ENCODE data around the gene CDHR3. TPM values are rescaled to one million over a fixed set of nuclear protein-coding genes. Genes with fewer than 3 reads are reported as not detected.

Gene CDHR3
- polyA plus RNA-seq, 3 donors = 0.16 TPM; not detected in 2

DNA sequence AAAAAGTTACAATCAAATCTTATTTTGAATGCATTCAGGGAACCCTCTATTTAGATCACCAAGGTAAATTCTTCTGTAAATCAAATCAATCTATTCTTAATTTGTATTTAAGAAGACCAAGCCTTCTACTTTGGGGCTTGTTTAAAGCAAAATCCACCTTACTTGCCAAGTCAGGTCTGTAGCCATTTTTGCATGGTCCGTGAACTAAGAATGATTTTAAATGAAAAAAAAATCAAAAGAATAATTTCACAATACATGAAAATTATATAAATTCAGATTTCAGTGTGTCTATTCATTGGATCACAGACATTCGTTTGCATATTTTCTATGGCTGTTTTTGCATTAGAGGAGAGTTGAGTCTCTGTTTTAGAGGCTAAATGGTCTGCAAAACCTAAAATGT lies 89.6 kb downstream of the CDHR3 start:
- Mint-ChIP-seq H3K4me1 (peaks cover 10% of the 10 kb centered on the region), H3K27ac (no peak overlapping the region), H3K9me3 (no peaks in the 10 kb centered on the region), H3K36me3 (no peaks in the 10 kb centered on the region), H3K4me3 (no peak overlapping the region), H3K27me3 (ENCODE audit: low read depth in 3 of 3) (peaks cover 22 to 51% (median 49%) of the 10 kb centered on the region in 3 donors)
- H3K79me2 ChIP-seq (ENCODE audit: insufficient read depth, low read length) = no peaks in the 10 kb centered on the region
- WGBS (ENCODE audit: insufficient coverage) = no CpG with 5 or more reads among the region's 2 CpGs
- H3K9ac ChIP-seq (ENCODE audit: insufficient read depth, low read length, poor library complexity, severe bottlenecking) = no peak overlapping the region
- no peak overlapping the region for H3K4me2 ChIP-seq (replicated peaks; ENCODE audit: extremely low read depth, low read length, poor library complexity, severe bottlenecking)
- no peaks in the 10 kb centered on the region for H3K4me1 ChIP-seq (ENCODE audit: control insufficient read depth in 1 of 2, insufficient read depth in 2 of 2, low read length in 2 of 2)
- DNase-seq = no peak
- H4K20me1 ChIP-seq (ENCODE audit: insufficient read depth, low read length) = no peaks in the 10 kb centered on the region
- no peaks in the 10 kb centered on the region for H3K9me3 ChIP-seq (replicated peaks in 1 of 2; ENCODE audit: control insufficient read depth in 1 of 2, insufficient read depth in 1 of 2, low read length in 2 of 2)
- no peak overlapping the region for H3K4me3 ChIP-seq (replicated peaks in 1 of 3; ENCODE audit: low read depth in 2 of 3, low read length in 3 of 3)
- no peak overlapping the region for H2AFZ ChIP-seq (ENCODE audit: insufficient read depth, low read depth, low read length, poor library complexity, severe bottlenecking)
- no peaks in the 10 kb centered on the region for H3K36me3 ChIP-seq (replicated peaks in 1 of 2; ENCODE audit: control insufficient read depth in 1 of 2, insufficient read depth in 2 of 2, low read length in 2 of 2)
- TF ChIP-seq, protein P1, sequence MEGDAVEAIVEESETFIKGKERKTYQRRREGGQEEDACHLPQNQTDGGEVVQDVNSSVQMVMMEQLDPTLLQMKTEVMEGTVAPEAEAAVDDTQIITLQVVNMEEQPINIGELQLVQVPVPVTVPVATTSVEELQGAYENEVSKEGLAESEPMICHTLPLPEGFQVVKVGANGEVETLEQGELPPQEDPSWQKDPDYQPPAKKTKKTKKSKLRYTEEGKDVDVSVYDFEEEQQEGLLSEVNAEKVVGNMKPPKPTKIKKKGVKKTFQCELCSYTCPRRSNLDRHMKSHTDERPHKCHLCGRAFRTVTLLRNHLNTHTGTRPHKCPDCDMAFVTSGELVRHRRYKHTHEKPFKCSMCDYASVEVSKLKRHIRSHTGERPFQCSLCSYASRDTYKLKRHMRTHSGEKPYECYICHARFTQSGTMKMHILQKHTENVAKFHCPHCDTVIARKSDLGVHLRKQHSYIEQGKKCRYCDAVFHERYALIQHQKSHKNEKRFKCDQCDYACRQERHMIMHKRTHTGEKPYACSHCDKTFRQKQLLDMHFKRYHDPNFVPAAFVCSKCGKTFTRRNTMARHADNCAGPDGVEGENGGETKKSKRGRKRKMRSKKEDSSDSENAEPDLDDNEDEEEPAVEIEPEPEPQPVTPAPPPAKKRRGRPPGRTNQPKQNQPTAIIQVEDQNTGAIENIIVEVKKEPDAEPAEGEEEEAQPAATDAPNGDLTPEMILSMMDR (IDR thresholded peaks at IDR 0.05) = no peak
- H3K27ac ChIP-seq (ENCODE audit: low read depth in 1 of 2, low read length in 2 of 2) = no peak overlapping the region
- peaks cover 2 to 39% of the 10 kb centered on the region in 2 donors for H3K27me3 ChIP-seq (ENCODE audit: control insufficient read depth in 2 of 2, insufficient read depth in 2 of 2, low read length in 2 of 2)
- intact Hi-C loops (cut with micrococcal nuclease) = no loop called here

DNA sequence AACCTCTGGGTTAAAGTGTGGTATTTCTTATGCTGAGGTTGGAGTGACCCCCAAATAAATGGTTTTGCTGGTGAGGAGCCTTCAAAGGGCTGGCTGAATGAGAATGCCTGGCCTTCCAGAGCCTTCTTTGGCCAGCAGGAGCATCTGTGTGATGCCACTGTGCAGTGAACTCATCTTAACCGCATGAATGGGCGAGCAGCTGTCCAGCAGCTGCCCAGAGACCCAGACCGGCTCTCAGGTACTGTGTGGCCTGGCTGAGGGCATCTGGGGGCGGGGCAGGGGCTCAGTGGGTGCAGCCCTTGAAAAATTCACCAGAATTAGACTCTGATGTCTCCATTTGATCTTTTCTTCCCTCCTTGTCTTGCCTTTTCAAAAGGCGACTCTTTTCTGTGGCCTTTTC lies 90.0 kb downstream of the CDHR3 start:
- Mint-ChIP-seq H3K27me3 (ENCODE audit: low read depth in 3 of 3) (peaks cover 20 to 53% (median 47%) of the 10 kb centered on the region in 3 donors), H3K4me3 (no peak overlapping the region), H3K27ac (no peak overlapping the region), H3K36me3 (no peaks in the 10 kb centered on the region), H3K4me1 (peaks cover 13% of the 10 kb centered on the region), H3K9me3 (no peaks in the 10 kb centered on the region)
- no peak overlapping the region for H3K9ac ChIP-seq (ENCODE audit: insufficient read depth, low read length, poor library complexity, severe bottlenecking)
- H3K27me3 ChIP-seq (ENCODE audit: control insufficient read depth in 2 of 2, insufficient read depth in 2 of 2, low read length in 2 of 2) = peaks cover 2 to 35% of the 10 kb centered on the region in 2 donors
- H3K4me2 ChIP-seq (replicated peaks; ENCODE audit: extremely low read depth, low read length, poor library complexity, severe bottlenecking) = no peak overlapping the region
- DNase-seq = no peak
- no peaks in the 10 kb centered on the region for H3K79me2 ChIP-seq (ENCODE audit: insufficient read depth, low read length)
- H3K4me3 ChIP-seq (replicated peaks in 1 of 3; ENCODE audit: low read depth in 2 of 3, low read length in 3 of 3) = no peak overlapping the region
- TF ChIP-seq, protein P1 (IDR thresholded peaks at IDR 0.05) = no peak
- intact Hi-C loops (cut with micrococcal nuclease) = no loop called here
- no peak overlapping the region for H2AFZ ChIP-seq (ENCODE audit: insufficient read depth, low read depth, low read length, poor library complexity, severe bottlenecking)
- H3K4me1 ChIP-seq (ENCODE audit: control insufficient read depth in 1 of 2, insufficient read depth in 2 of 2, low read length in 2 of 2) = peaks cover 0 to 2% of the 10 kb centered on the region in 2 donors
- no peaks in the 10 kb centered on the region for H4K20me1 ChIP-seq (ENCODE audit: insufficient read depth, low read length)
- no peaks in the 10 kb centered on the region for H3K9me3 ChIP-seq (replicated peaks in 1 of 2; ENCODE audit: control insufficient read depth in 1 of 2, insufficient read depth in 1 of 2, low read length in 2 of 2)
- WGBS (ENCODE audit: insufficient coverage) = 80% methylated on average over 5 of the region's 5 CpGs
- H3K36me3 ChIP-seq (replicated peaks in 1 of 2; ENCODE audit: control insufficient read depth in 1 of 2, insufficient read depth in 2 of 2, low read length in 2 of 2) = no peaks in the 10 kb centered on the region
- H3K27ac ChIP-seq (ENCODE audit: low read depth in 1 of 2, low read length in 2 of 2) = no peak overlapping the region

Data from CD14-positive monocyte (primary cell).